Measurements from ENCODE around the gene FYCO1.

DNA sequence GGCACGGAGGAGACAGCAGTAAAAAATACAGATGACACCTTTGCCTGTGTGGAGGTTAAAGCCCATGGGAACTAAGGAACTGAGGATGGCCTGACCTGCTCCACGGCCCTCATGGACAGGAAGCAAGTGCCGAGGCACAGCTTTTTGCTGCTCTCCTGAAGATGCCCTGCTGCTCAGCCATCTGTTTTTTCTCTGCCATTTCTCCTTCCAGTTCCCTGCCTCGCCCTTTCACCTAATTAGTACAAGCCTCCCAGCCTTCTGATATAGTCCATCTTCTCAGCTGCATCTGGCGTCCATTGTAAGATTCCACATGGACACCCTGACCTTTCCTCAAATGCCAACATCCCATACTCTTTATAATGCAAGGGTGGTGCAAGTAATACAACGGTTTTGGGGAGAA lies 64.1 kb downstream of the FYCO1 start:
- TF ChIP-seq POLR2AphosphoS5 (IDR thresholded peaks at IDR 0.05) = no peak
- TF ChIP-seq, protein P1, sequence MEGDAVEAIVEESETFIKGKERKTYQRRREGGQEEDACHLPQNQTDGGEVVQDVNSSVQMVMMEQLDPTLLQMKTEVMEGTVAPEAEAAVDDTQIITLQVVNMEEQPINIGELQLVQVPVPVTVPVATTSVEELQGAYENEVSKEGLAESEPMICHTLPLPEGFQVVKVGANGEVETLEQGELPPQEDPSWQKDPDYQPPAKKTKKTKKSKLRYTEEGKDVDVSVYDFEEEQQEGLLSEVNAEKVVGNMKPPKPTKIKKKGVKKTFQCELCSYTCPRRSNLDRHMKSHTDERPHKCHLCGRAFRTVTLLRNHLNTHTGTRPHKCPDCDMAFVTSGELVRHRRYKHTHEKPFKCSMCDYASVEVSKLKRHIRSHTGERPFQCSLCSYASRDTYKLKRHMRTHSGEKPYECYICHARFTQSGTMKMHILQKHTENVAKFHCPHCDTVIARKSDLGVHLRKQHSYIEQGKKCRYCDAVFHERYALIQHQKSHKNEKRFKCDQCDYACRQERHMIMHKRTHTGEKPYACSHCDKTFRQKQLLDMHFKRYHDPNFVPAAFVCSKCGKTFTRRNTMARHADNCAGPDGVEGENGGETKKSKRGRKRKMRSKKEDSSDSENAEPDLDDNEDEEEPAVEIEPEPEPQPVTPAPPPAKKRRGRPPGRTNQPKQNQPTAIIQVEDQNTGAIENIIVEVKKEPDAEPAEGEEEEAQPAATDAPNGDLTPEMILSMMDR (IDR thresholded peaks at IDR 0.05) = no peak
- TF ChIP-seq POLR2A (IDR thresholded peaks at IDR 0.05) = no peak
- no peak for TF ChIP-seq EP300 (IDR thresholded peaks at IDR 0.05)
